H54 (cell line): ENCODE measurements around the gene TRAIP.
A peak's percentile ranks its signal among the peaks of the same experiment; 100 is the strongest.
"Not testable (repeated sequence)": the region's sequence is repeated elsewhere in the genome, so short reads cannot be mapped to it uniquely, and the experiment has no call there.

ENCODE experiments used
- DNase-seq: peaks from one replicate; pipeline ENCODE4 v3.0.0; 2011; ENCODE audit warnings: low spot score, mixed read lengths; ENCODE audit not compliant: insufficient read length
- FAIRE-seq: peaks from 3 replicates; lab custom pipeline; 2011; peaks lifted over from hg19 to GRCh38; lab: Jason Lieb, UNC
- POLR2A ChIP-seq: IDR thresholded peaks from 2 replicates; pipeline ENCODE4 v1.6.1; 2011; ENCODE audit warnings: low read depth, mild to moderate bottlenecking, low read length

The TRAIP gene

GRCh38 chr3:49865198-49865784 lies 8.9 kb upstream of the TRAIP start:
- TF ChIP-seq POLR2A: no peak
- FAIRE-seq (no peak), DNase-seq (no peak)

GRCh38 chr3:49864505-49864904 lies 8.1 kb upstream of the TRAIP start:
- no peak for TF ChIP-seq POLR2A
- DNase-seq: no peak
- no peak for FAIRE-seq

GRCh38 chr3:49859576-49860305 lies 3.4 kb upstream of the TRAIP start:
- TF ChIP-seq POLR2A: no peak
- DNase-seq (no peak), FAIRE-seq (no peak)

- no peak for TF ChIP-seq POLR2A
- FAIRE-seq: no peak
Measured at GRCh38 chr3:49855662-49856061, 702 bp downstream of the TRAIP start.

GRCh38 chr3:49845694-49846093 lies 10.7 kb downstream of the TRAIP start:
- no peak for TF ChIP-seq POLR2A
- FAIRE-seq (no peak), DNase-seq (no peak)

More at GRCh38 chr3:49855662-49856061, 702 bp downstream of the TRAIP start:
- no peak for DNase-seq

- FAIRE-seq: no peak
- TF ChIP-seq POLR2A: no peak
- no peak for DNase-seq
Measured at GRCh38 chr3:49844464-49845183, 11.7 kb downstream of the TRAIP start.

GRCh38 chr3:49842843-49843517 lies 13.4 kb downstream of the TRAIP start:
- FAIRE-seq (no peak), DNase-seq (no peak)
- TF ChIP-seq POLR2A: no peak

GRCh38 chr3:49841806-49842205 lies 14.6 kb downstream of the TRAIP start:
- FAIRE-seq (no peak), DNase-seq (no peak)
- no peak for TF ChIP-seq POLR2A

GRCh38 chr3:49841126-49841696 lies 15.2 kb downstream of the TRAIP start:
- TF ChIP-seq POLR2A: no peak
- FAIRE-seq (no peak), DNase-seq (no peak)

- DNase-seq (no peak), FAIRE-seq (no peak)
- TF ChIP-seq POLR2A: no peak
Measured at GRCh38 chr3:49840388-49840787, 16.0 kb downstream of the TRAIP start.

- FAIRE-seq (no peak), DNase-seq (peak; percentile 57)
- TF ChIP-seq POLR2A: no peak
Measured at GRCh38 chr3:49839193-49839809, 17.1 kb downstream of the TRAIP start.

GRCh38 chr3:49831341-49831740 lies 25.0 kb downstream of the TRAIP start:
- no peak for FAIRE-seq
- TF ChIP-seq POLR2A: no peak
- DNase-seq: no peak

- FAIRE-seq: no peak
- no peak for TF ChIP-seq POLR2A
Measured at GRCh38 chr3:49826016-49826415, 30.3 kb downstream of the TRAIP start.

GRCh38 chr3:49823131-49823530 lies 33.2 kb downstream of the TRAIP start:
- not testable (repeated sequence) for DNase-seq, FAIRE-seq

More at GRCh38 chr3:49826016-49826415, 30.3 kb downstream of the TRAIP start:
- no peak for DNase-seq
